ENCODE measurements around the gene ANXA2. TPM values are rescaled to one million over a fixed set of nuclear protein-coding genes. Genes with fewer than 3 reads are reported as not detected.

Gene ANXA2
- total and polyA plus RNA-seq, 4 donors: 851 to 1,294 (median 1,171) TPM

- ATAC-seq (ENCODE audit: insufficient read depth, low FRiP score): no peak
- TF ChIP-seq, protein P1, sequence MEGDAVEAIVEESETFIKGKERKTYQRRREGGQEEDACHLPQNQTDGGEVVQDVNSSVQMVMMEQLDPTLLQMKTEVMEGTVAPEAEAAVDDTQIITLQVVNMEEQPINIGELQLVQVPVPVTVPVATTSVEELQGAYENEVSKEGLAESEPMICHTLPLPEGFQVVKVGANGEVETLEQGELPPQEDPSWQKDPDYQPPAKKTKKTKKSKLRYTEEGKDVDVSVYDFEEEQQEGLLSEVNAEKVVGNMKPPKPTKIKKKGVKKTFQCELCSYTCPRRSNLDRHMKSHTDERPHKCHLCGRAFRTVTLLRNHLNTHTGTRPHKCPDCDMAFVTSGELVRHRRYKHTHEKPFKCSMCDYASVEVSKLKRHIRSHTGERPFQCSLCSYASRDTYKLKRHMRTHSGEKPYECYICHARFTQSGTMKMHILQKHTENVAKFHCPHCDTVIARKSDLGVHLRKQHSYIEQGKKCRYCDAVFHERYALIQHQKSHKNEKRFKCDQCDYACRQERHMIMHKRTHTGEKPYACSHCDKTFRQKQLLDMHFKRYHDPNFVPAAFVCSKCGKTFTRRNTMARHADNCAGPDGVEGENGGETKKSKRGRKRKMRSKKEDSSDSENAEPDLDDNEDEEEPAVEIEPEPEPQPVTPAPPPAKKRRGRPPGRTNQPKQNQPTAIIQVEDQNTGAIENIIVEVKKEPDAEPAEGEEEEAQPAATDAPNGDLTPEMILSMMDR (IDR thresholded peaks at IDR 0.05; ENCODE audit: control extremely low read depth, extremely low read depth): no peak
- Histone ChIP-seq H3K9me3 (ENCODE audit: control insufficient read depth in 4 of 4, insufficient read depth in 3 of 4, low read length in 3 of 4) (no peaks in the 10 kb centered on the region), H3K27me3 (ENCODE audit: control insufficient read depth in 3 of 3, insufficient read depth in 3 of 3, low read length in 2 of 3) (no peaks in the 10 kb centered on the region), H3K4me1 (ENCODE audit: control insufficient read depth in 5 of 5, insufficient read depth in 5 of 5, low read length in 5 of 5) (peaks cover 0 to 44% (median 14%) of the 10 kb centered on the region in 5 donors), H3K4me3 (no peak overlapping the region), H3K36me3 (ENCODE audit: control insufficient read depth in 4 of 4, insufficient read depth in 4 of 4, low read length in 4 of 4) (peaks cover 10 to 28% (median 17%) of the 10 kb centered on the region in 4 donors), H3K27ac (ENCODE audit: low read depth in 1 of 2, low read length in 1 of 2) (peak overlapping the region in 1 of 2 donors; percentile 13), H3K9ac (ENCODE audit: insufficient read depth in 1 of 2, low read length in 2 of 2) (no peak overlapping the region)
- no peak for DNase-seq
- WGBS, 2 donors: 85 to 87% methylated on average over 2 of the region's 2 CpGs
Observed at GRCh38 chr15:60373745-60374144, 24.0 kb downstream of the ANXA2 start.

DNA sequence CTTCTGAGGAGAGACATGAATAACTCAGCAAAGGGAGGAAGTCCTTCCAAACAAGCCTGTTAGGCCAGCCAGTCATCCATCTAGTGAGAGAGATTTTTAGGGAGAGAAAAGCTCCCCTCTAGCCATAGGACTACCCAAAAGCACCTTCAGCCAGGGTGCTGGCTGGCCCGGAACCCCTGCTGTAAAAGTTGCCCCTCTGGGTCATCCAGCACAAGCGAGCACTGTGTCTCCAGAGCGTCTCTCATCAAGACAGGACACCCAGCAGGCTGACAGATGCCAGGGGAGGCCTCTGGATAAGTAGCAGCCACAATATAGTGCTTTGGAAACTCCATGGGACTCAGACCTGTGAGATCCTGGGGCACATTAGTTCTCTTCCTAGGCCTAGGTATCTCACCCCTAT, 24.5 kb downstream of the ANXA2 start:
- DNase-seq (no peak), ATAC-seq (ENCODE audit: insufficient read depth, low FRiP score) (no peak)
- Histone ChIP-seq H3K36me3 (ENCODE audit: control insufficient read depth in 4 of 4, insufficient read depth in 4 of 4, low read length in 4 of 4) (peaks cover 10 to 28% (median 17%) of the 10 kb centered on the region in 4 donors), H3K4me3 (no peak overlapping the region), H3K4me1 (ENCODE audit: control insufficient read depth in 5 of 5, insufficient read depth in 5 of 5, low read length in 5 of 5) (peaks cover 0 to 44% (median 14%) of the 10 kb centered on the region in 5 donors), H3K9ac (ENCODE audit: insufficient read depth in 1 of 2, low read length in 2 of 2) (no peak overlapping the region), H3K27ac (ENCODE audit: low read depth in 1 of 2, low read length in 1 of 2) (peak overlapping the region; percentile 9 to 13), H3K9me3 (ENCODE audit: control insufficient read depth in 4 of 4, insufficient read depth in 3 of 4, low read length in 3 of 4) (no peaks in the 10 kb centered on the region), H3K27me3 (ENCODE audit: control insufficient read depth in 3 of 3, insufficient read depth in 3 of 3, low read length in 2 of 3) (no peaks in the 10 kb centered on the region)
- TF ChIP-seq, protein P1 (IDR thresholded peaks at IDR 0.05; ENCODE audit: control extremely low read depth, extremely low read depth): no peak
- WGBS, 2 donors: 95% methylated on average over 3 of the region's 3 CpGs

GRCh38 chr15:60372756-60373155, 25.0 kb downstream of the ANXA2 start:
- TF ChIP-seq, protein P1 (IDR thresholded peaks at IDR 0.05; ENCODE audit: control extremely low read depth, extremely low read depth): no peak
- Histone ChIP-seq H3K36me3 (ENCODE audit: control insufficient read depth in 4 of 4, insufficient read depth in 4 of 4, low read length in 4 of 4) (peaks cover 10 to 28% (median 17%) of the 10 kb centered on the region in 4 donors), H3K4me3 (no peak overlapping the region), H3K9ac (ENCODE audit: insufficient read depth in 1 of 2, low read length in 2 of 2) (no peak overlapping the region), H3K9me3 (ENCODE audit: control insufficient read depth in 4 of 4, insufficient read depth in 3 of 4, low read length in 3 of 4) (no peaks in the 10 kb centered on the region), H3K27ac (ENCODE audit: low read depth in 1 of 2, low read length in 1 of 2) (peak overlapping the region in 1 of 2 donors; percentile 86), H3K27me3 (ENCODE audit: control insufficient read depth in 3 of 3, insufficient read depth in 3 of 3, low read length in 2 of 3) (no peaks in the 10 kb centered on the region), H3K4me1 (ENCODE audit: control insufficient read depth in 5 of 5, insufficient read depth in 5 of 5, low read length in 5 of 5) (peaks cover 0 to 44% (median 14%) of the 10 kb centered on the region in 5 donors)
- DNase-seq (no peak), ATAC-seq (ENCODE audit: insufficient read depth, low FRiP score) (no peak)
- WGBS, 2 donors: 92 to 93% methylated on average over 1 of the region's 1 CpG

GRCh38 chr15:60372227-60372626, 25.6 kb downstream of the ANXA2 start:
- ATAC-seq (ENCODE audit: insufficient read depth, low FRiP score) (no peak), DNase-seq (no peak)
- Histone ChIP-seq H3K27me3 (ENCODE audit: control insufficient read depth in 3 of 3, insufficient read depth in 3 of 3, low read length in 2 of 3) (no peaks in the 10 kb centered on the region), H3K9me3 (ENCODE audit: control insufficient read depth in 4 of 4, insufficient read depth in 3 of 4, low read length in 3 of 4) (no peaks in the 10 kb centered on the region), H3K9ac (ENCODE audit: insufficient read depth in 1 of 2, low read length in 2 of 2) (no peak overlapping the region), H3K4me1 (ENCODE audit: control insufficient read depth in 5 of 5, insufficient read depth in 5 of 5, low read length in 5 of 5) (peaks cover 0 to 44% (median 14%) of the 10 kb centered on the region in 5 donors), H3K27ac (ENCODE audit: low read depth in 1 of 2, low read length in 1 of 2) (peak overlapping the region; percentile 69 to 86), H3K4me3 (no peak overlapping the region), H3K36me3 (ENCODE audit: control insufficient read depth in 4 of 4, insufficient read depth in 4 of 4, low read length in 4 of 4) (peaks cover 10 to 28% (median 17%) of the 10 kb centered on the region in 4 donors)
- WGBS, 2 donors: 89 to 94% methylated on average over 4 of the region's 4 CpGs
- TF ChIP-seq, protein P1 (IDR thresholded peaks at IDR 0.05; ENCODE audit: control extremely low read depth, extremely low read depth): no peak
